Thyroid gland (tissue), 4 donors: Measurements from ENCODE around the gene DCDC1.

Experiments used
- POLR2A ChIP-seq, 2 donors: fragments of 450-650 bp; IDR thresholded peaks; one replicate each; pipeline ENCODE4 v1.6.1; 2017; ENCODE audit warnings: antibody characterized with exemption in 2 of 2, mild to moderate bottlenecking in 2 of 2, moderate library complexity in 1 of 2
- TF ChIP-seq, protein P1 (sequence below), 6 experiments: fragments of 200-600 bp in 3 of 6; fragments of 450-650 bp in 3 of 6; sonication (generic) in 3 of 6; IDR thresholded peaks; one replicate each; pipeline ENCODE4 v1.5.1; 2016 to 2019; ENCODE audit warnings: antibody characterized with exemption in 6 of 6, mild to moderate bottlenecking in 2 of 6, inconsistent platforms in 1 of 6, moderate library complexity in 1 of 6

DNA sequence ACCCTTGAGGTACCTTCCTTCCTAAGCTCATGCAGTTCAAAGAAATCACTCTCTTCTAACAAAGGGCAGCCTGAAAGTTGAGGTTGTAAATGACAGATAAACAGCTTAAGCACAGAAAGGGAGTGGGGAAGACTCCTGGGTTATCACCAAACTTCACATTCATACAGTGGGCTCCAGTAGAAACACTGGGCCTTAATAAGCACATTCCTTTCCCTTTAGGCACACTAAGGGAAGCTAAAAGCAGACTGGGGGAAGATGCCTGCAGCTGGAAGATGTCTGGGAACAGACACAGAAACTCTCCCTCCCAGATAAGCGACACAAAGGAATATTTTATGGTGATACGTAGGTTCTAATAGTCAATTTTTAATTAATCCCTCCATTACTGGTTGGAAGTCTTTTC, 433.0 kb downstream of the DCDC1 start:
- no peak for TF ChIP-seq POLR2A (IDR thresholded peaks at IDR 0.05)
- TF ChIP-seq, protein P1, sequence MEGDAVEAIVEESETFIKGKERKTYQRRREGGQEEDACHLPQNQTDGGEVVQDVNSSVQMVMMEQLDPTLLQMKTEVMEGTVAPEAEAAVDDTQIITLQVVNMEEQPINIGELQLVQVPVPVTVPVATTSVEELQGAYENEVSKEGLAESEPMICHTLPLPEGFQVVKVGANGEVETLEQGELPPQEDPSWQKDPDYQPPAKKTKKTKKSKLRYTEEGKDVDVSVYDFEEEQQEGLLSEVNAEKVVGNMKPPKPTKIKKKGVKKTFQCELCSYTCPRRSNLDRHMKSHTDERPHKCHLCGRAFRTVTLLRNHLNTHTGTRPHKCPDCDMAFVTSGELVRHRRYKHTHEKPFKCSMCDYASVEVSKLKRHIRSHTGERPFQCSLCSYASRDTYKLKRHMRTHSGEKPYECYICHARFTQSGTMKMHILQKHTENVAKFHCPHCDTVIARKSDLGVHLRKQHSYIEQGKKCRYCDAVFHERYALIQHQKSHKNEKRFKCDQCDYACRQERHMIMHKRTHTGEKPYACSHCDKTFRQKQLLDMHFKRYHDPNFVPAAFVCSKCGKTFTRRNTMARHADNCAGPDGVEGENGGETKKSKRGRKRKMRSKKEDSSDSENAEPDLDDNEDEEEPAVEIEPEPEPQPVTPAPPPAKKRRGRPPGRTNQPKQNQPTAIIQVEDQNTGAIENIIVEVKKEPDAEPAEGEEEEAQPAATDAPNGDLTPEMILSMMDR (IDR thresholded peaks at IDR 0.05) = no peak
